ENCODE data around the gene PRKCSH. TPM values are rescaled to one million over a fixed set of nuclear protein-coding genes. Genes with fewer than 3 reads are reported as not detected.
A peak's percentile ranks its signal among the peaks of the same experiment; 100 is the strongest.

Gene PRKCSH
- polyA plus RNA-seq, 1 of the 3 experiments (the other 2 are of a cell fraction): 502 TPM

DNA sequence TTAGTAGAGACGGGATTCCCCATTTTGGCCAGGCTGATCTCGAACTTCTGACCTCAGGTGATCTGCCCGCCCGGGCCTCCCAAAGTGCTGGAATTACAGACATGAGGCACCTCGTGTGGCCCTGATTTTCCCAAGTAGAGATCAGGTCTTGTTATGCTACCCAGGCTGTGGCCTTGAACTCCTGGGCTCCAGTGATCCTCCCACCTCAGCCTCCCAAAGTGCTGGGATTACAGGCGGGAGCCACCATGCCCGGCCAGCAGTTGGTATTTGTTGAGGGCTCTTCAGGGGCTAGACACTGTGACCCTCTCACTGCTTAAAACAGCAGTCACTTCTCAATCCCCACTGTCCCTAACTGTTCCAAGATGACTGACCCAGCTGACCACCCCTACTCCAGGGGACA is 53.9 kb downstream of the PRKCSH start:
- 100% methylated on average over 4 of the region's 7 CpGs for WGBS (ENCODE audit: low lambda C conversion rate)
- H2AFZ ChIP-seq (ENCODE audit: low read depth): no peak overlapping the region
- no peak overlapping the region for H3K9ac ChIP-seq
- H3K4me2 ChIP-seq: no peak overlapping the region
- no peak overlapping the region for H3K4me3 ChIP-seq (ENCODE audit: low read depth in 2 of 2, low read length in 1 of 2)
- no peaks in the 10 kb centered on the region for H3K4me1 ChIP-seq (ENCODE audit: control insufficient read depth in 1 of 2, insufficient read depth in 2 of 2, low read depth in 1 of 2, low read length in 1 of 2)
- ChIA-PET POLR2A (interaction anchor here (0.7 kb wide), 1 partner anchor 71 kb away, joined by 3 read pairs; no protein-coding TSS in a partner anchor), CTCF (interaction anchor here (1.0 kb wide), 1 partner anchor 37 kb away, joined by 4 read pairs; no protein-coding TSS in a partner anchor)
- no peak for DNase-seq
- no peaks in the 10 kb centered on the region for H3F3A ChIP-seq (replicated peaks; ENCODE audit: insufficient read depth)
- H3K27me3 ChIP-seq (ENCODE audit: insufficient read depth): no peaks in the 10 kb centered on the region
- no peaks in the 10 kb centered on the region for H3K79me2 ChIP-seq (ENCODE audit: insufficient read depth)
- no peak overlapping the region for H3K27ac ChIP-seq (ENCODE audit: low read depth in 2 of 2, low read length in 1 of 2)
- no peaks in the 10 kb centered on the region for H3K36me3 ChIP-seq (replicated peaks in 1 of 2; ENCODE audit: control insufficient read depth in 1 of 2, insufficient read depth in 2 of 2, low read length in 1 of 2)
- H4K20me1 ChIP-seq (ENCODE audit: insufficient read depth): no peaks in the 10 kb centered on the region
- TF ChIP-seq PBX3 (IDR thresholded peaks at IDR 0.05): no peak
- no peak for TF ChIP-seq MEF2A (IDR thresholded peaks at IDR 0.05; ENCODE audit: borderline replicate concordance, low read depth)
- TF ChIP-seq USF1 (IDR thresholded peaks at IDR 0.05; ENCODE audit: borderline replicate concordance, low read depth): no peak
- no peak for TF ChIP-seq NRF1 (IDR thresholded peaks at IDR 0.05; ENCODE audit: low read depth, low read length)
- H3K9me2 ChIP-seq: no peaks in the 10 kb centered on the region
- H3K9me3 ChIP-seq: no peaks in the 10 kb centered on the region

DNA sequence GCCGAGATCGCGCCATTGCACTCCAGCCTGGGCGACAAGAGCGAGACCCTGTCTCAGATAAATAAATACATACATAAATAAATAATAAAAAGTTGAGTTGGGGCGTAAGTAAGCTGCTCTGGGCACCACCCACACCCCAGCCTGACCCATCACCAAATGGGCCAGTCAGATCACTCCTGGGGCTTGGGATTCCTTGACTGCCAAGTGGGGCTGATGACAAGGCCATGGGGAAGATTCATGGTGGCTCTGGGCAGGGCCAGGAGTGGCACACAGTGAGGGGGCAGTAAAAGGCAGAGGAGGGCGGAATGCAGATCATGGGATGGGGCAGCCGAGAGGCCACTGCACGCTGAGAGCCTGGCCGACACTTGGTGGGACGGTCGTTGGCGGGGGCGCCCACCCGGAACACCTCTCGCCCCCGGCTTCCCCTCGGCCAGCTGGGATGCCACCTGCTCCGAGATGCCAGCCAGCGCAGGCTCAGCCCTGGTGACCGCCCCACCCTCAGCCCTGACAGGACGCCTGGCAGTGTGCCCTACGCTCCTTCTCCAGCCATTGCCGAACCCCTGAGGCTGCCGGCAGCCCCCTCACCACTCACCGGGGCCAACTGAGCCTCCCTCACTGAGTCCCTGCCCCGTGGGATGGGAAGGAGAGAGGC is 59.3 kb downstream of the PRKCSH start:
- H4K20me1 ChIP-seq (ENCODE audit: insufficient read depth): peaks cover 8% of the 10 kb centered on the region; the same call in 1 of the 2 replicates
- H3K27ac ChIP-seq (ENCODE audit: low read depth in 2 of 2, low read length in 1 of 2): no peak overlapping the region
- no peak overlapping the region for H2AFZ ChIP-seq (ENCODE audit: low read depth)
- H3K79me2 ChIP-seq (ENCODE audit: insufficient read depth): no peaks in the 10 kb centered on the region
- no peaks in the 10 kb centered on the region for H3K27me3 ChIP-seq (ENCODE audit: insufficient read depth)
- H3K9me2 ChIP-seq: no peaks in the 10 kb centered on the region
- no peaks in the 10 kb centered on the region; a peak in 1 of 4 replicates for H3K4me1 ChIP-seq (ENCODE audit: control insufficient read depth in 1 of 2, insufficient read depth in 2 of 2, low read depth in 1 of 2, low read length in 1 of 2)
- DNase-seq: peak; percentile 14
- no peak overlapping the region for H3K4me3 ChIP-seq (ENCODE audit: low read depth in 2 of 2, low read length in 1 of 2)
- 94% methylated on average over 21 of the region's 27 CpGs for WGBS (ENCODE audit: low lambda C conversion rate)
- H3K9me3 ChIP-seq: no peaks in the 10 kb centered on the region
- TF ChIP-seq TCF12 (IDR thresholded peaks at IDR 0.05) (no peak), FOSL2 (IDR thresholded peaks at IDR 0.05; ENCODE audit: borderline replicate concordance, low read depth) (no peak), TEAD4 (IDR thresholded peaks at IDR 0.05; ENCODE audit: borderline replicate concordance, insufficient read depth) (no peak), NFIC (IDR thresholded peaks at IDR 0.05; ENCODE audit: borderline replicate concordance) (no peak), SMC3 (IDR thresholded peaks at IDR 0.05; ENCODE audit: low read depth, low read length) (no peak), NRF1 (IDR thresholded peaks at IDR 0.05; ENCODE audit: low read depth, low read length) (no peak)
- ChIA-PET POLR2A (no interaction called here), CTCF (interaction anchor here (1.0 to 5.0 kb wide), 4 partner anchors 11 to 365 kb away, joined by 3 to 57 read pairs (median 6); partner anchors contain the start of genes ELAVL3 and ZNF653)
- H3K9ac ChIP-seq: no peak overlapping the region
- no peaks in the 10 kb centered on the region for H3F3A ChIP-seq (replicated peaks; ENCODE audit: insufficient read depth)
- H3K36me3 ChIP-seq (replicated peaks in 1 of 2; ENCODE audit: control insufficient read depth in 1 of 2, insufficient read depth in 2 of 2, low read length in 1 of 2): peaks cover 0 to 10% of the 10 kb centered on the region in 2 experiments
- H3K4me2 ChIP-seq: no peak overlapping the region

Data from SK-N-SH (cell line).